ENCODE data around the gene DLX5. TPM values are rescaled to one million over a fixed set of nuclear protein-coding genes. Genes with fewer than 3 reads are reported as not detected.

DLX5 gene
- total and polyA plus RNA-seq, 2 experiments from 2014 or later = not detected

- no peak overlapping the region for H3K27ac ChIP-seq
- H3K9me3 ChIP-seq (ENCODE audit: low read depth) = no peaks in the 10 kb centered on the region
- H2AFZ ChIP-seq = no peak overlapping the region
- TF ChIP-seq EZH2phosphoT487 (IDR thresholded peaks at IDR 0.05; ENCODE audit: insufficient read depth, low read depth) = no peak
- TF ChIP-seq EZH2 (IDR thresholded peaks at IDR 0.05; ENCODE audit: insufficient read depth, poor library complexity, severe bottlenecking) = no peak
- no peaks in the 10 kb centered on the region for H3K9me2 ChIP-seq (ENCODE audit: insufficient read depth)
- no peaks in the 10 kb centered on the region for H3F3A ChIP-seq (ENCODE audit: insufficient read depth)
- H4K20me1 ChIP-seq (ENCODE audit: insufficient read depth) = no peaks in the 10 kb centered on the region
- 10% methylated on average over 47 of the region's 47 CpGs for WGBS, 2 experiments (ENCODE audit: low coverage in 1 of 2, low lambda C conversion rate in 2 of 2, missing lambda C conversion rate in 2 of 2)
- no peak for DNase-seq
- no peak overlapping the region for H3K4me2 ChIP-seq (ENCODE audit: unreplicated experiment)
- H3K4me1 ChIP-seq (ENCODE audit: insufficient read depth) = no peaks in the 10 kb centered on the region
- in situ Hi-C loops (cut with MboI) = no loop called here
- H3K9ac ChIP-seq = no peak overlapping the region
- no peaks in the 10 kb centered on the region for H3K36me3 ChIP-seq (ENCODE audit: low read depth)
- H3K27me3 ChIP-seq (replicated peaks; ENCODE audit: insufficient read depth) = peaks cover 93% of the 10 kb centered on the region
- no peak overlapping the region for H3K4me3 ChIP-seq
- no peaks in the 10 kb centered on the region for H3K79me2 ChIP-seq (ENCODE audit: insufficient read depth)
These were observed 32.2 kb downstream of the DLX5 start for GRCh38 chr7:96992192-96993005.

GRCh38 chr7:96991546-96992191 lies 33.0 kb downstream of the DLX5 start:
- Histone ChIP-seq H3K27me3 (replicated peaks; ENCODE audit: insufficient read depth) (peaks cover 85% of the 10 kb centered on the region), H3K9me3 (ENCODE audit: low read depth) (no peaks in the 10 kb centered on the region)
- in situ Hi-C loops (cut with MboI) = no loop called here

GRCh38 chr7:96989859-96990317 lies 34.7 kb downstream of the DLX5 start:
- 11 to 12% methylated on average over 8 of the region's 8 CpGs for WGBS, 2 experiments (ENCODE audit: low coverage in 1 of 2, low lambda C conversion rate in 2 of 2, missing lambda C conversion rate in 2 of 2)
- DNase-seq = no peak
- no peaks in the 10 kb centered on the region for H3K79me2 ChIP-seq (ENCODE audit: insufficient read depth)
- no peak overlapping the region for H3K4me3 ChIP-seq
- no peak overlapping the region for H3K27ac ChIP-seq
- no peaks in the 10 kb centered on the region for H3K9me3 ChIP-seq (ENCODE audit: low read depth)
- no peaks in the 10 kb centered on the region for H3K9me2 ChIP-seq (ENCODE audit: insufficient read depth)
- no peaks in the 10 kb centered on the region for H3K36me3 ChIP-seq (ENCODE audit: low read depth)
- H3K27me3 ChIP-seq (replicated peaks; ENCODE audit: insufficient read depth) = peaks cover 80% of the 10 kb centered on the region
- H2AFZ ChIP-seq = no peak overlapping the region
- no peak overlapping the region for H3K9ac ChIP-seq
- H3K4me1 ChIP-seq (ENCODE audit: insufficient read depth) = no peaks in the 10 kb centered on the region
- H4K20me1 ChIP-seq (ENCODE audit: insufficient read depth) = no peaks in the 10 kb centered on the region
- H3K4me2 ChIP-seq (ENCODE audit: unreplicated experiment) = no peak overlapping the region
- no peaks in the 10 kb centered on the region for H3F3A ChIP-seq (ENCODE audit: insufficient read depth)
- in situ Hi-C loops (cut with MboI) = no loop called here
- TF ChIP-seq EZH2phosphoT487 (IDR thresholded peaks at IDR 0.05; ENCODE audit: insufficient read depth, low read depth) (no peak), EZH2 (IDR thresholded peaks at IDR 0.05; ENCODE audit: insufficient read depth, poor library complexity, severe bottlenecking) (no peak)

More at GRCh38 chr7:96991546-96992191, 33.0 kb downstream of the DLX5 start:
- WGBS, 2 experiments (ENCODE audit: low coverage in 1 of 2, low lambda C conversion rate in 2 of 2, missing lambda C conversion rate in 2 of 2) = 8 to 10% methylated on average over 13 of the region's 13 CpGs
- TF ChIP-seq EZH2phosphoT487 (IDR thresholded peaks at IDR 0.05; ENCODE audit: insufficient read depth, low read depth) (no peak), EZH2 (IDR thresholded peaks at IDR 0.05; ENCODE audit: insufficient read depth, poor library complexity, severe bottlenecking) (peak; percentile 49)
- Histone ChIP-seq H3K4me1 (ENCODE audit: insufficient read depth) (no peaks in the 10 kb centered on the region), H4K20me1 (ENCODE audit: insufficient read depth) (no peaks in the 10 kb centered on the region), H3K36me3 (ENCODE audit: low read depth) (no peaks in the 10 kb centered on the region), H3K9ac (no peak overlapping the region), H2AFZ (no peak overlapping the region), H3K4me2 (ENCODE audit: unreplicated experiment) (no peak overlapping the region), H3K4me3 (no peak overlapping the region), H3K79me2 (ENCODE audit: insufficient read depth) (no peaks in the 10 kb centered on the region), H3F3A (ENCODE audit: insufficient read depth) (no peaks in the 10 kb centered on the region), H3K27ac (no peak overlapping the region), H3K9me2 (ENCODE audit: insufficient read depth) (no peaks in the 10 kb centered on the region)
- DNase-seq = no peak

- H4K20me1 ChIP-seq (ENCODE audit: insufficient read depth) = no peaks in the 10 kb centered on the region
- H3K4me3 ChIP-seq = no peak overlapping the region
- DNase-seq = no peak
- no peak overlapping the region for H3K4me2 ChIP-seq (ENCODE audit: unreplicated experiment)
- WGBS, 2 experiments (ENCODE audit: low coverage in 1 of 2, low lambda C conversion rate in 2 of 2, missing lambda C conversion rate in 2 of 2) = 3% methylated on average over 22 of the region's 22 CpGs
- TF ChIP-seq EZH2 (IDR thresholded peaks at IDR 0.05; ENCODE audit: insufficient read depth, poor library complexity, severe bottlenecking) (no peak), EZH2phosphoT487 (IDR thresholded peaks at IDR 0.05; ENCODE audit: insufficient read depth, low read depth) (no peak)
- in situ Hi-C loops (cut with MboI) = no loop called here
- H3F3A ChIP-seq (ENCODE audit: insufficient read depth) = no peaks in the 10 kb centered on the region
- H3K27ac ChIP-seq = no peak overlapping the region
- no peaks in the 10 kb centered on the region for H3K79me2 ChIP-seq (ENCODE audit: insufficient read depth)
- no peak overlapping the region for H3K9ac ChIP-seq
- no peak overlapping the region for H2AFZ ChIP-seq
- no peaks in the 10 kb centered on the region for H3K36me3 ChIP-seq (ENCODE audit: low read depth)
- peaks cover 80% of the 10 kb centered on the region for H3K27me3 ChIP-seq (replicated peaks; ENCODE audit: insufficient read depth)
- no peaks in the 10 kb centered on the region for H3K9me3 ChIP-seq (ENCODE audit: low read depth)
- no peaks in the 10 kb centered on the region for H3K4me1 ChIP-seq (ENCODE audit: insufficient read depth)
- no peaks in the 10 kb centered on the region for H3K9me2 ChIP-seq (ENCODE audit: insufficient read depth)
These were observed 35.3 kb downstream of the DLX5 start for GRCh38 chr7:96989241-96989858.
